HL-60 (cell line): ENCODE measurements around the gene SPTA1.

Source experiments
- CTCF ChIP-seq: IDR thresholded peaks from one replicate; pipeline ENCODE4 v1.5.1; 2011; ENCODE audit warnings: low read length, control low read depth, inconsistent platforms; ENCODE audit not compliant: insufficient read depth
- POLR2AphosphoS5 ChIP-seq: IDR thresholded peaks from 2 replicates; pipeline ENCODE4 v1.6.1; 2012; ENCODE audit warnings: low read depth
- SPI1 ChIP-seq: IDR thresholded peaks from 2 replicates; pipeline ENCODE4 v1.6.1; 2012; ENCODE audit warnings: low read depth, mild to moderate bottlenecking, borderline replicate concordance

DNA sequence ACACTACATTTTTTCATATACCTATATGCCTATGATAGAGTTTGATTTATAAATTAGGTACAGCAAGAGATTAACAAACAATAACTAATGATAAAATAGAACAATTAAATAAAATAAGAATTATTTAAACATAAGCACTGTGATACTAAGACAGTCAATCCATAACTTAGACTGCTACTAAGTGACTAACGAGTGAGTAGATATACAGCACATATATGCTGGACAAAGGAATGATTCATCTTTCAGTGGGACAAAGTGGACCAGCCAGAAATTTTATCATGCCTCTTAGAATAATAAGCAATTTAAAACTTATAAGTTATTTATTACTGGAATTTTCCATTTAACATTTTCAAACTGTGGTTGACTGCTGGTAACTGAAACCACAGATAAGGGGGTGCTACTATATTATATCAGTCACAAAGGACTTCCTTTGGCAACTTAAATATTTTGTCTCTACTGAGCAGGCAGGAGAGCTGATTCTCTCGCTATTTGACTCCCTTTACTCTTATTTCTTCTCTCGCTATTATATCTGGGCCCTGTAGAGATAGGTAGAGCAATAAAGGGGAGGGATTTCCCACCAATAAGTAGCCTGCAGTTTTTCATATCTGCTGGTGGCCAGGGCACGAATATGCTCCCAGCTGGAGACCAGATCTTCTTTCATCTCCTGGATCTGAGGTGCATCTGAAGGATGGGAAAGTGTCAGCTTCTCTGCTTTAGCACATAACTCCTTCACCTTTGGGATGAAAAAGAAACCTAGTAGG, 10.8 kb downstream of the SPTA1 start:
- TF ChIP-seq CTCF = no peak
- no peak for TF ChIP-seq POLR2AphosphoS5
- TF ChIP-seq SPI1 = no peak
